GM23338 (cell line): Measurements from ENCODE around the gene ZDHHC7. TPM values are rescaled to one million over a fixed set of nuclear protein-coding genes. Genes with fewer than 3 reads are reported as not detected.

Experiments used
- ATAC-seq: fragments of 200-7000 bp; cut with Tn5 transposase; 3 replicates; pipeline ENCODE4 v1.9.1; 2020
- DNase-seq: peaks from one replicate; pipeline ENCODE4 v3.0.0-alpha.2; 2015; ENCODE audit warnings: low spot score
- H2AFZ ChIP-seq: fragments of 200-600 bp; sonication (generic); 2 replicates; pipeline ENCODE4 v1.8.0; 2016; ENCODE audit warnings: antibody characterized with exemption, mild to moderate bottlenecking, moderate library complexity
- H3F3A ChIP-seq: fragments of 200-600 bp; sonication (generic); replicated peaks from 2 replicates; pipeline ENCODE4 v1.8.0; 2017; ENCODE audit warnings: antibody characterized with exemption, mixed run types, low read depth
- H3K27ac ChIP-seq: fragments of 200-600 bp; sonication (generic); 2 replicates; pipeline ENCODE4 v1.6.1; 2016; ENCODE audit warnings: low read depth
- H3K27me3 ChIP-seq: fragments of 200-600 bp; sonication (generic); 2 replicates; pipeline ENCODE4 v1.8.0; 2016; ENCODE audit warnings: mild to moderate bottlenecking, mixed run types, moderate library complexity; ENCODE audit not compliant: insufficient read depth
- H3K36me3 ChIP-seq: fragments of 200-600 bp; sonication (generic); 2 replicates; pipeline ENCODE4 v1.8.0; 2016; ENCODE audit warnings: mild to moderate bottlenecking; ENCODE audit not compliant: insufficient read depth
- H3K4me1 ChIP-seq: fragments of 200-600 bp; sonication (generic); 2 replicates; pipeline ENCODE4 v1.8.0; 2016; ENCODE audit warnings: mild to moderate bottlenecking, moderate library complexity; ENCODE audit not compliant: insufficient read depth
- H3K4me2 ChIP-seq: fragments of 200-600 bp; sonication (generic); 2 replicates; pipeline ENCODE4 v1.7.1; 2017; ENCODE audit warnings: mixed run types
- H3K4me3 ChIP-seq: fragments of 200-600 bp; sonication (generic); 2 replicates; pipeline ENCODE4 v1.6.1; 2016; ENCODE audit warnings: mixed run types
- H3K79me2 ChIP-seq: fragments of 200-600 bp; sonication (generic); replicated peaks from 2 replicates; pipeline ENCODE4 v1.8.0; 2017; ENCODE audit warnings: mild to moderate bottlenecking; ENCODE audit not compliant: insufficient read depth
- H3K9me2 ChIP-seq: fragments of 200-600 bp; sonication (generic); 2 replicates; pipeline ENCODE4 v1.8.0; 2017; ENCODE audit not compliant: insufficient read depth
- H4K20me1 ChIP-seq: fragments of 200-600 bp; sonication (generic); replicated peaks from 2 replicates; pipeline ENCODE4 v1.8.0; 2017; ENCODE audit warnings: mild to moderate bottlenecking; ENCODE audit not compliant: insufficient read depth
- H3K27ac Mint-ChIP-seq: 2 replicates; pipeline ENCODE4 v1.8.0; 2020; ENCODE audit warnings: inconsistent platforms, mild to moderate bottlenecking, moderate library complexity, mixed read lengths
- H3K27me3 Mint-ChIP-seq: 3 replicates; pipeline ENCODE4 v1.8.0; 2022; ENCODE audit warnings: low read depth, mild to moderate bottlenecking, moderate library complexity, mixed read lengths, inconsistent platforms; ENCODE audit not compliant: insufficient read depth, poor library complexity
- H3K36me3 Mint-ChIP-seq: 3 replicates; pipeline ENCODE4 v1.8.0; 2021; ENCODE audit warnings: low read depth, mild to moderate bottlenecking, inconsistent platforms, moderate library complexity, mixed read lengths
- H3K4me1 Mint-ChIP-seq: 3 replicates; pipeline ENCODE4 v1.8.0; 2020; ENCODE audit warnings: mild to moderate bottlenecking, inconsistent platforms, mixed read lengths
- H3K4me3 Mint-ChIP-seq: 3 replicates; pipeline ENCODE4 v1.8.0; 2021; ENCODE audit warnings: moderate library complexity, mild to moderate bottlenecking, inconsistent platforms, mixed read lengths
- H3K9me3 Mint-ChIP-seq: 3 replicates; pipeline ENCODE4 v1.8.0; 2020; ENCODE audit warnings: moderate library complexity, mild to moderate bottlenecking, inconsistent platforms, mixed read lengths
- CREB1 ChIP-seq: fragments of 250-450 bp; sonication (Bioruptor Pico); IDR thresholded peaks from 2 replicates; pipeline ENCODE4 v1.5.0; 2020; ENCODE audit warnings: low read depth, mild to moderate bottlenecking, moderate library complexity
- EZH2 ChIP-seq: fragments of 200-600 bp; sonication (generic); IDR thresholded peaks from one replicate; pipeline ENCODE4 v1.8.0; 2017; ENCODE audit warnings: antibody characterized with exemption, mild to moderate bottlenecking, low read depth; ENCODE audit not compliant: unreplicated experiment
- EZH2phosphoT487 ChIP-seq: fragments of 200-600 bp; sonication (generic); IDR thresholded peaks from one replicate; pipeline ENCODE4 v1.8.1; 2018; ENCODE audit warnings: antibody characterized with exemption; ENCODE audit not compliant: unreplicated experiment
- JUNB ChIP-seq: IDR thresholded peaks from one replicate; pipeline ENCODE4 v1.6.1; 2016; ENCODE audit warnings: antibody characterized with exemption; ENCODE audit not compliant: unreplicated experiment
- NANOG ChIP-seq: IDR thresholded peaks from 2 replicates; pipeline ENCODE4 v1.6.1; 2016; ENCODE audit warnings: antibody characterized with exemption, borderline replicate concordance
- POLR2AphosphoS5 ChIP-seq: IDR thresholded peaks from 2 replicates; pipeline ENCODE4 v1.6.1; 2016; ENCODE audit warnings: antibody characterized with exemption, low read depth
- REST ChIP-seq: IDR thresholded peaks from one replicate; pipeline ENCODE4 v1.6.1; 2018; ENCODE audit warnings: antibody characterized with exemption; ENCODE audit not compliant: unreplicated experiment
- ZNF462 ChIP-seq: fragments of 250-450 bp; sonication (Bioruptor Pico); IDR thresholded peaks from 2 replicates; pipeline ENCODE4 v1.5.0; 2020; ENCODE audit warnings: mild to moderate bottlenecking, moderate library complexity
- polyA plus RNA-seq: library from polyadenylated mRNA; unstranded; fragments of >200 nt; fragmentation: Nextera tagmentation; extraction: Ambion mirVana; gene quantifications from 2 replicates; pipeline ENCODE4 v1.2.1, GENCODE V29; 2016
- total RNA-seq: library from RNA; depleted of rRNA; stranded (reverse); fragments of >200 nt; shearing (Covaris generic); gene quantifications from 2 replicates; pipeline ENCODE4 v1.2.3, GENCODE V29; 2014
- TF ChIP-seq, protein P1 (sequence below), 2 experiments: fragments of 200-600 bp in 1 of 2; sonication (generic) in 1 of 2; conservative IDR thresholded peaks; 2 replicates each; pipeline versions ENCODE4 v1.5.1 to v1.6.1; 2016 to 2017; ENCODE audit warnings: antibody characterized with exemption in 2 of 2, low read depth in 2 of 2, mild to moderate bottlenecking in 2 of 2, moderate library complexity in 1 of 2
- TF ChIP-seq, protein P2 (sequence below): IDR thresholded peaks from 2 replicates; pipeline ENCODE4 v1.6.1; 2016; ENCODE audit warnings: antibody characterized with exemption

The ZDHHC7 gene
- total and polyA plus RNA-seq, 2 experiments from 2014 or later, result 13.1 to 46.1 TPM

DNA sequence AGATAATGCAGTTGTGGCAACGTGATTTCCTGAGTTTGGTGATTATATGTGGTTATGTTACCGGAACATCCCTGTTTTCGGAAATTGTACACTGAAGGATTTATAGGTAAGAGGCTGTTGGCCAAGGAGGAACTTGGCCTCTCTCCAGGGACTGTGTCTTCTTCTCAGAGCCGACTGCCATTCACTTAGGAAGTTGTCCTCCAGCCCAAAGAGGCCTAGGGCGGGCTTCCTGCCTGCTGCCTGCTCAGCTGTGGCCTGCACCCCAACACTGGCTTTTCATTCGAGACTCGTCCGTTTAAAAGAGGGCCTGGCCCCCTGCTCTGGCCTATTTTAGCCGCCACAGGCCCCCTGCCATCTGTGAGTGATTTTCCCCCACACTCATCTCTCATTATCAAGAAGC is 64.3 kb downstream of the ZDHHC7 start:
- Histone ChIP-seq H4K20me1 (no peaks in the 10 kb centered on the region), H2AFZ (no peak overlapping the region), H3K27ac (no peak overlapping the region), H3K79me2 (no peaks in the 10 kb centered on the region), H3F3A (no peaks in the 10 kb centered on the region), H3K27me3 (no peaks in the 10 kb centered on the region), H3K9me2 (no peaks in the 10 kb centered on the region), H3K4me3 (no peak overlapping the region), H3K36me3 (no peaks in the 10 kb centered on the region), H3K4me1 (no peaks in the 10 kb centered on the region), H3K4me2 (no peak overlapping the region)
- peaks cover 18% of the 10 kb centered on the region for H3K27me3 Mint-ChIP-seq
- DNase-seq, result no peak
- TF ChIP-seq EZH2phosphoT487 (no peak), EZH2 (no peak), NANOG (no peak), POLR2AphosphoS5 (no peak), JUNB (no peak), REST (no peak), ZNF462 (CRISPR knock-in tag) (no peak), CREB1 (CRISPR knock-in tag) (no peak)
- TF ChIP-seq, protein P1, sequence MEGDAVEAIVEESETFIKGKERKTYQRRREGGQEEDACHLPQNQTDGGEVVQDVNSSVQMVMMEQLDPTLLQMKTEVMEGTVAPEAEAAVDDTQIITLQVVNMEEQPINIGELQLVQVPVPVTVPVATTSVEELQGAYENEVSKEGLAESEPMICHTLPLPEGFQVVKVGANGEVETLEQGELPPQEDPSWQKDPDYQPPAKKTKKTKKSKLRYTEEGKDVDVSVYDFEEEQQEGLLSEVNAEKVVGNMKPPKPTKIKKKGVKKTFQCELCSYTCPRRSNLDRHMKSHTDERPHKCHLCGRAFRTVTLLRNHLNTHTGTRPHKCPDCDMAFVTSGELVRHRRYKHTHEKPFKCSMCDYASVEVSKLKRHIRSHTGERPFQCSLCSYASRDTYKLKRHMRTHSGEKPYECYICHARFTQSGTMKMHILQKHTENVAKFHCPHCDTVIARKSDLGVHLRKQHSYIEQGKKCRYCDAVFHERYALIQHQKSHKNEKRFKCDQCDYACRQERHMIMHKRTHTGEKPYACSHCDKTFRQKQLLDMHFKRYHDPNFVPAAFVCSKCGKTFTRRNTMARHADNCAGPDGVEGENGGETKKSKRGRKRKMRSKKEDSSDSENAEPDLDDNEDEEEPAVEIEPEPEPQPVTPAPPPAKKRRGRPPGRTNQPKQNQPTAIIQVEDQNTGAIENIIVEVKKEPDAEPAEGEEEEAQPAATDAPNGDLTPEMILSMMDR (conservative IDR thresholded peaks at IDR 0.05; ENCODE audit: low read depth in 2 of 2), result no peak
- TF ChIP-seq, protein P2, sequence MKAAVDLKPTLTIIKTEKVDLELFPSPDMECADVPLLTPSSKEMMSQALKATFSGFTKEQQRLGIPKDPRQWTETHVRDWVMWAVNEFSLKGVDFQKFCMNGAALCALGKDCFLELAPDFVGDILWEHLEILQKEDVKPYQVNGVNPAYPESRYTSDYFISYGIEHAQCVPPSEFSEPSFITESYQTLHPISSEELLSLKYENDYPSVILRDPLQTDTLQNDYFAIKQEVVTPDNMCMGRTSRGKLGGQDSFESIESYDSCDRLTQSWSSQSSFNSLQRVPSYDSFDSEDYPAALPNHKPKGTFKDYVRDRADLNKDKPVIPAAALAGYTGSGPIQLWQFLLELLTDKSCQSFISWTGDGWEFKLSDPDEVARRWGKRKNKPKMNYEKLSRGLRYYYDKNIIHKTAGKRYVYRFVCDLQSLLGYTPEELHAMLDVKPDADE, result no peak
- H3K4me1 Mint-ChIP-seq, result no peaks in the 10 kb centered on the region
- no peak overlapping the region for H3K4me3 Mint-ChIP-seq
- H3K9me3 Mint-ChIP-seq, result peaks cover 4% of the 10 kb centered on the region; the same call in 1 of the 3 replicates
- H3K27ac Mint-ChIP-seq, result no peak overlapping the region
- ATAC-seq, result no peak
- no peaks in the 10 kb centered on the region for H3K36me3 Mint-ChIP-seq
